K562 (cell line): ENCODE results near the gene C7orf57.

Experiments used
- CEBPB ChIP-seq: fragments of 450-650 bp; IDR thresholded peaks from 2 replicates; pipeline ENCODE4 v1.6.1; 2016; ENCODE audit warnings: missing genetic modification characterization, missing compliant biosample characterization
- CHD4 ChIP-seq: fragments of 200-600 bp; sonication (generic); IDR thresholded peaks from 3 replicates; pipeline ENCODE4 v1.6.1; 2012; ENCODE audit warnings: low read depth, mild to moderate bottlenecking, mixed read lengths, low read length, inconsistent platforms; ENCODE audit not compliant: insufficient read depth, insufficient replicate concordance, poor library complexity, severe bottlenecking
- EZH2 ChIP-seq: IDR thresholded peaks from 2 replicates; pipeline ENCODE4 v1.6.1; 2012; ENCODE audit warnings: low read depth, mild to moderate bottlenecking, inconsistent platforms, low read length, borderline replicate concordance
- MYBL2 ChIP-seq, 2 experiments: fragments of 450-650 bp in 1 of 2; sonication (generic) in 1 of 2; formaldehyde crosslinking in 1 of 2; IDR thresholded peaks; 2 replicates each; pipeline versions ENCODE4 v1.6.1 to v1.8.1; 2017 to 2022; ENCODE audit warnings: borderline replicate concordance in 1 of 2, inconsistent platforms in 1 of 2, low read depth in 1 of 2, mild to moderate bottlenecking in 1 of 2, missing genetic modification reagents in 1 of 2, moderate library complexity in 1 of 2
- POLR3A ChIP-seq: IDR thresholded peaks from 2 replicates; pipeline ENCODE4 v1.6.1; 2011; ENCODE audit warnings: borderline replicate concordance, mild to moderate bottlenecking, moderate library complexity; ENCODE audit not compliant: insufficient read length, insufficient read depth; ENCODE audit errors: extremely low read depth
- RAD21 ChIP-seq, 2 experiments: fragments of 250-450 bp in 1 of 2; fragments of 450-650 bp in 1 of 2; sonication (Bioruptor Pico) in 1 of 2; formaldehyde crosslinking in 1 of 2; IDR thresholded peaks in 1 of 2; conservative IDR thresholded peaks in 1 of 2; 2 replicates each; pipeline versions ENCODE4 v1.4.0 to v1.8.0; 2020 to 2022; ENCODE audit warnings: mild to moderate bottlenecking in 2 of 2, moderate library complexity in 1 of 2
- SIN3A ChIP-seq, 2 experiments: fragments of 150-350 bp in 1 of 2; IDR thresholded peaks; 2 replicates each; pipeline ENCODE4 v1.6.1; 2011 to 2016; ENCODE audit warnings: borderline replicate concordance in 2 of 2, low read depth in 2 of 2, low read length in 2 of 2, mild to moderate bottlenecking in 2 of 2, moderate library complexity in 2 of 2; ENCODE audit not compliant: control insufficient read depth in 1 of 2
- SLC30A9 ChIP-seq: fragments of 250-450 bp; sonication (Bioruptor Pico); IDR thresholded peaks from 2 replicates; pipeline ENCODE4 v1.8.0; 2022; ENCODE audit warnings: mild to moderate bottlenecking, moderate library complexity
- ZKSCAN3 ChIP-seq: fragments of 250-450 bp; sonication (Bioruptor Pico); IDR thresholded peaks from 2 replicates; pipeline ENCODE4 v1.4.0; 2020
- ZNF507 ChIP-seq: conservative IDR thresholded peaks from 2 replicates; pipeline ENCODE4 v1.6.1; 2017; ENCODE audit warnings: missing genetic modification characterization, missing compliant biosample characterization
- TF ChIP-seq, protein P1 (sequence below), 3 experiments: IDR thresholded peaks in 2 of 3; conservative IDR thresholded peaks in 1 of 3; 2 replicates each; pipeline ENCODE4 v1.5.1; 2011 to 2012; ENCODE audit warnings: low read length in 3 of 3, mild to moderate bottlenecking in 3 of 3, control low read depth in 2 of 3, improper control_type of control experiment in 1 of 3, inconsistent platforms in 1 of 3, low read depth in 1 of 3, mixed read lengths in 1 of 3, moderate library complexity in 1 of 3; ENCODE audit not compliant: insufficient read depth in 2 of 3
- TF ChIP-seq, protein P2 (sequence below): sonication (generic); formaldehyde crosslinking; IDR thresholded peaks from 2 replicates; pipeline ENCODE4 v1.8.0; 2022; ENCODE audit warnings: missing genetic modification reagents, mild to moderate bottlenecking, moderate library complexity, borderline replicate concordance
- TF ChIP-seq, protein P3 (sequence below), 2 experiments: fragments of 450-650 bp in 1 of 2; sonication (generic) in 1 of 2; formaldehyde crosslinking; conservative IDR thresholded peaks; 2 replicates each; pipeline versions ENCODE4 v1.4.0 to v1.8.1; 2020 to 2022; ENCODE audit warnings: mild to moderate bottlenecking in 1 of 2, missing genetic modification reagents in 1 of 2

DNA sequence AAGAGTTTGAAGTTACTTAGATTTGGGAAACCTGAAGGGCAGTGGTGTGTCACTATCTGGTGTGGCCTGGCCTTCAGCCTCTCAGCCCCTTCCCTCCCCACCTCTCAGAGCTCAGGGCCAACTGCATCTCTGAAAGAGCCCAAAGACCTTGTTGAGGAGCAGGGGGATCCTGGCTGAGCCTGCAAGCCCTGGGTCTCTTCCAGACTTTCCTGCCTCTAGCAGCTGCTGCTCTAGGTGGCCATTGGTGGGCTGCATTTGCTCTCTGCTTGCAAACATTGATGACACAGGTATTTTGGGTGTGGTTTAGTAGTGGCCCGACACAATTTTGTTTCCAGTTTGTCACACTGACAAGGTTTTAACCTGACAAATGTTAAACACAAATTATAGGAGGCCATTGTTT is 50.6 kb downstream of the C7orf57 start:
- no peak for TF ChIP-seq SIN3A (IDR thresholded peaks at IDR 0.05; ENCODE audit: borderline replicate concordance in 2 of 2, control insufficient read depth in 1 of 2, low read depth in 2 of 2, low read length in 2 of 2)
- TF ChIP-seq POLR3A: no peak
- no peak for TF ChIP-seq ZKSCAN3 (CRISPR knock-in tag)
- no peak for TF ChIP-seq MYBL2 (IDR thresholded peaks at IDR 0.05; ENCODE audit: low read depth)
- no peak for TF ChIP-seq MYBL2 (CRISPR knock-in tag; IDR thresholded peaks at IDR 0.05; ENCODE audit: borderline replicate concordance)
- TF ChIP-seq EZH2: no peak
- TF ChIP-seq, protein P1, sequence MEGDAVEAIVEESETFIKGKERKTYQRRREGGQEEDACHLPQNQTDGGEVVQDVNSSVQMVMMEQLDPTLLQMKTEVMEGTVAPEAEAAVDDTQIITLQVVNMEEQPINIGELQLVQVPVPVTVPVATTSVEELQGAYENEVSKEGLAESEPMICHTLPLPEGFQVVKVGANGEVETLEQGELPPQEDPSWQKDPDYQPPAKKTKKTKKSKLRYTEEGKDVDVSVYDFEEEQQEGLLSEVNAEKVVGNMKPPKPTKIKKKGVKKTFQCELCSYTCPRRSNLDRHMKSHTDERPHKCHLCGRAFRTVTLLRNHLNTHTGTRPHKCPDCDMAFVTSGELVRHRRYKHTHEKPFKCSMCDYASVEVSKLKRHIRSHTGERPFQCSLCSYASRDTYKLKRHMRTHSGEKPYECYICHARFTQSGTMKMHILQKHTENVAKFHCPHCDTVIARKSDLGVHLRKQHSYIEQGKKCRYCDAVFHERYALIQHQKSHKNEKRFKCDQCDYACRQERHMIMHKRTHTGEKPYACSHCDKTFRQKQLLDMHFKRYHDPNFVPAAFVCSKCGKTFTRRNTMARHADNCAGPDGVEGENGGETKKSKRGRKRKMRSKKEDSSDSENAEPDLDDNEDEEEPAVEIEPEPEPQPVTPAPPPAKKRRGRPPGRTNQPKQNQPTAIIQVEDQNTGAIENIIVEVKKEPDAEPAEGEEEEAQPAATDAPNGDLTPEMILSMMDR (IDR thresholded peaks at IDR 0.05 in 2 of 3, conservative IDR thresholded peaks at IDR 0.05 in 1 of 3; ENCODE audit: insufficient read depth in 2 of 3, low read depth in 1 of 3, low read length in 3 of 3): no peak
- TF ChIP-seq RAD21 (CRISPR knock-in tag; conservative IDR thresholded peaks at IDR 0.05 in 1 of 2, IDR thresholded peaks at IDR 0.05 in 1 of 2): no peak
- no peak for TF ChIP-seq SLC30A9
- TF ChIP-seq, protein P2, sequence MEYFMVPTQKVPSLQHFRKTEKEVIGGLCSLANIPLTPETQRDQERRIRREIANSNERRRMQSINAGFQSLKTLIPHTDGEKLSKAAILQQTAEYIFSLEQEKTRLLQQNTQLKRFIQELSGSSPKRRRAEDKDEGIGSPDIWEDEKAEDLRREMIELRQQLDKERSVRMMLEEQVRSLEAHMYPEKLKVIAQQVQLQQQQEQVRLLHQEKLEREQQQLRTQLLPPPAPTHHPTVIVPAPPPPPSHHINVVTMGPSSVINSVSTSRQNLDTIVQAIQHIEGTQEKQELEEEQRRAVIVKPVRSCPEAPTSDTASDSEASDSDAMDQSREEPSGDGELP (CRISPR knock-in tag): no peak
- no peak for TF ChIP-seq ZNF507 (tag)
- no peak for TF ChIP-seq CEBPB (tag)
- no peak for TF ChIP-seq CHD4
- TF ChIP-seq, protein P3, sequence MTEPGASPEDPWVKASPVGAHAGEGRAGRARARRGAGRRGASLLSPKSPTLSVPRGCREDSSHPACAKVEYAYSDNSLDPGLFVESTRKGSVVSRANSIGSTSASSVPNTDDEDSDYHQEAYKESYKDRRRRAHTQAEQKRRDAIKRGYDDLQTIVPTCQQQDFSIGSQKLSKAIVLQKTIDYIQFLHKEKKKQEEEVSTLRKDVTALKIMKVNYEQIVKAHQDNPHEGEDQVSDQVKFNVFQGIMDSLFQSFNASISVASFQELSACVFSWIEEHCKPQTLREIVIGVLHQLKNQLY (CRISPR knock-in tag; conservative IDR thresholded peaks at IDR 0.05): no peak
